GM19043 (cell line): ENCODE measurements around the gene PTK6.

Source experiments
- ATAC-seq: cut with Tn5 transposase; IDR thresholded peaks from one replicate; pipeline ENCODE4 v1.9.1; 2021; ENCODE audit warnings: low read depth; ENCODE audit not compliant: unreplicated experiment

The PTK6 gene

GRCh38 chr20:63545814-63546213, 8.6 kb upstream of the PTK6 start:
- ATAC-seq: no peak

DNA sequence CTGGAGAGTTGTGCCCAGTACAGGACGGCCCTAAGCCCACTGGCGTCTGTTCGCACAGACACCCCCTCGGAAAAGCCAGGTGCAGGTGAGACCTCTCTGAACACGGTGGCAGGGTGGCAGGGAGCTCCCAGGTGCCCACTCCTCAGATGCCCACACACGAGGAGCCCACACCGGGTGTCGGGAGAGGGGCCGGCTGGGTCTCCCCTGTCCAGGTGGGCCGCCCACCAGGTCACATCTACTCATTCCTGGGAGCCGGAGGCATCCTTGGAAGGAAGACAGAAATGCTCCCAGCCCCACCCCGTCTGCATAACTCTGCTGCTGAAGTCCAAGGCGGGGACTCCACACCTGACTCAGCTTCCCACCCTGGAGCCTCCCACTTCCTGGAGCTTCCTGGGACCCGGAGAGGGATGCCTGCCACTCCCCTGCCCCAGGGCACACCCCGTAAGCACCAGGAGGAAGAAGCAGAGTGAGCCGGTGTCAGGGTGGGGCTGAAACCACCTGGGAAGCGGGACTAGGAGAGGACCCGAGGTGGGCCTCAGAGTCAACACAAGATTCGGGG, 7.9 kb upstream of the PTK6 start:
- no peak for ATAC-seq

DNA sequence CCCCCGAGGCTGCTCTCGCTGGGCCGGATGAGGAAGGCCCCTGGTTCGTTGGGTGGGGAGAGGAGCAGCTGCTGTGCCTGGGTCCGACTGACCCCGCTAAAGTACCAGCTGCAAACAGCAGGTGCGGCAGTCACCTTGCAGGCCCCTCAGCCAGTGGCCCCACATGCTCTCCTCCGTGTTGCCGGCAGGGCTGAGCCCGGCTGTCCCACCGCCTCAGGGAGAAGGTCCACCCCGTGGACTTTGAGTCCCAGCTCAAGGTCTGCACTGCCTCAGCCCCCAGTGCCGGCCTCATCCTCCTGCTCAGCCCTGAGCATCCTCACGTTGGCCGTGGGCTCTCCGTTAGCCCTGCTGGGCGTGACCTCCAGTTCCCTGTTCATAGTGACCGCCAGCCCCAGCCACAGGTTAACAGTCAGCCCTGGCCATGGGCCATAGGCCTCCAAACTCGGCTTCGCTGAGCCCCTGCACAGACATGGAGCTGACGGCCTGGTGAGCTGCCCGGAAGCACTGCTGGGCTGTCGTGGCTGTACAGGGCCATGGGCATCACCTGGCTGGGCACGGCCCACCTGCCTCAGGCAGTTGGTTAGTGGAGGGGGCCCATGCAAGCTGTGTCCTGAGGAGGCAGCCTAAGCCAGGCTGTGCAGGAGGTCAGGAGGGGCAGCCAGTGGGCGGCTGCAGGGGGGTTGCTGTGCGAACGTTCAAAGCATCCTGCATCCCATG, 7.2 kb upstream of the PTK6 start:
- no peak for ATAC-seq

GRCh38 chr20:63543733-63544132, 6.6 kb upstream of the PTK6 start:
- no peak for ATAC-seq

DNA sequence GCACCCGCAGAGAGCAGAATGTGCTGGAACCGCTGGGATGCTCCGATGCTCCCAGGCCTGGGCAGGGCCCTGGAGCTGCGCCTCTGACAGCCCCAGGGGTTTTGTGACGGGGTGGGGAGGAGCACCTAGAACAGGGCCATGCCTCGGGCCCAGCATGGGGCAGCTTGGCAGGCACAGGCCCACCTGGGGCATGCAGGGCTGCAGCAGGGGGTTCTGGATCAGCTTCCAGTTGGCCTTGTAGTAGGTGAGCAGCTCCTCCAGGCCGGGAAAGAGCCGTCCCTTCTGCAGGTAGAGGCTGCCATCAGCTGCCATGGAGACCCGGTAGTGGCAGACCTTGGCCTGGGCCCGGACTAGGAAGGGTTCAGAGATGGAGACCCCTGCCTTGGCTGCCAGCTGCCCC, 6.0 kb upstream of the PTK6 start:
- ATAC-seq: no peak

DNA sequence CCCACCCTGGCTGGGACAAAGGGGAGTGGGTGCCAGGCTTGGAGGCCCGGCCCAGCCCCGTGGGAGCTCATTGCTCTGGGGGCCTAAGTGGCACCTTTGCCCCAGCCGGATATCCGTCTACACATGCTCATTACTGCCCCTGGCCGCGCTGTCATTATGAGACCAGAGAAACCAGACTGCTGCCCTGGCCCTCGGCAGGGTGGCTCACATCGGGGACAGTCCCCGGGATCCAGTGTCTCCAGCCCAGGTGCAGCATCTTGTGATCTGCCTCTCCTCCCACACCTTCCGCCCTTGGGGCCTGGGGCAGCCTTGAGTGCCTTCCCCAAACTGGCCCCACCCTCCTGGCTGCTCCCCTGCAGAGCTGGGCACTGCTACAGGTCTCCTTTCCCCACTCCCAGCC, 5.5 kb upstream of the PTK6 start:
- no peak for ATAC-seq

DNA sequence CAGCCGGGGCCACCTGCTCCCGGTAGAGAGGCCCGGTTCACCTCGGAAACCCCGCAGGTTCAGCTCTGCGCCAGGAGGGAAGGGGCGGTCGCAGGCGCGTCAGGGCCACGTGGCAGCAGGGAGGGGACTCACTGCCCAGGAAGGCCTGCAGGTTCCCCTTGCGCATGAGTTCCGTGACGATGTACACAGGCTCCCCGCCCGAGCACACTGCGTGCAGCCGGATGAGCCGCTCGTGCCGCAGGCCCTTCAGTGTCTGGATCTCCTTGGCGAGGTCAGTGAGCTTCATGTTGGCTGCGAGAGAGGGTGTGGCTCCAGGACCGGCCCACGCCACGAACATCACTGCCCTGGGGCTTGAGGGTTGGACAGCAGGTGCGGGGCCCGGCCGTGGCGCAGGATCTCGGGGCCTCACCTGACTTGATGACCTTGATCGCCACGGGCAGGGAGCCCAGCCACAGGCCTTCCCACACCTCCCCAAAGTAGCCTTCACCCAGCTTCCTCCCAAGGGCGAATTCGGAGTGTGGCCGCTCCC, 4.9 kb upstream of the PTK6 start:
- ATAC-seq: no peak

GRCh38 chr20:63541371-63541770, 4.2 kb upstream of the PTK6 start:
- ATAC-seq: no peak

- no peak for ATAC-seq
Observed at GRCh38 chr20:63540417-63541186, 3.4 kb upstream of the PTK6 start.

- no peak for ATAC-seq
Observed at GRCh38 chr20:63539441-63540370, 2.5 kb upstream of the PTK6 start.

DNA sequence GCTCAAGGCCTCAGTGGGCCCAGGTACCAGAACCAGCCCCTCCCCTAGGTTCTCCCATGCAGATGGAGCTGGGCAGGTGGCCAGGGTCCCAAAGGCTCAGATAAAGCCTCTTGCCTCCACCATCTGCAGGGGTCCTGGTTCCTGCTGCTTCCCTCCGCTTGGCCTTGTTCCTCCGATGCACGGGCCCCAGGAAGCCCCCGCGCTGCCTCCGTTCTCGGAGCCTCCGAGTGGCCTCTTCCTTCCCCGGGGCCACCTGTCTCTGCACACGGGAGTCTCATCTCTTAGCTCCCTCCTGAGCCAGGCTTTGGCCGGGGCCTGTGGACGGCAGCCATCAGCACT, 1.9 kb upstream of the PTK6 start:
- ATAC-seq: no peak

- no peak for ATAC-seq
Observed at GRCh38 chr20:63538204-63539091, 1.3 kb upstream of the PTK6 start.

DNA sequence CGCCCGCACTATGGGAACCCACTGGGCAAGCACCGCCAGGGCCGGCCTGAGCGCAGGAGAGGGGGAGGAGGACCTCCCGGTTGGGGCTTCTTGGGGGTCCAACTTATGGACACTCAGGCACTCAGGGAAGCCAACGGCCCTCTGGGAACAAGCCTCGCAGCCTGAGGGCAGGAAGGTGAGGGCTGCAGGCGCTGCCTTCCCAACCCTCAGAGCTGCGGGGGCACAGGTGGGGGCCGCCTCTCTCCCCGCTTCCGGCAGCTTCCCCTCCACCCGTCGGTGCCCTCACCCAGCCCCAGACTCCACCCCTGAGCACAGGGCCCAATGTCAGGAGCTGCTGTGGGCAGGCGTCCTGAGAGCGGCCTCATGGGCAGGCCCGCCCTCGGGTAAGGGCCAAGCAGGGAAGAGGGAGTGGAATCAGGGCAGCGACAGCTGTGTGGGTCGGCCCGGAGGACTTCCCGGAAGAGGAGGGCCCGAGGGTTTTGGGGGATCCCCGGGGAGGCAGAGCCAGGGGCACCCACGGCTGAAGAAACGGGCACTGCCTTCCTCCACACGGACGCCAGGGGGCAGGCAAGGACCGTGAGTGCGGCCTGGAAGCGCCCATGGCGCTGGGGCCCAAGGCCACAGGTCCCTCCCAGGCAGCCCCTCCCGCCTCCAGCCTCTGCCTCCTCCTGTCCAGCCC, 488 bp upstream of the PTK6 start:
- peak; percentile 81 for ATAC-seq

GRCh38 chr20:63536241-63536977, 767 bp downstream of the PTK6 start:
- ATAC-seq: no peak

GRCh38 chr20:63534831-63535651, 2.1 kb downstream of the PTK6 start:
- ATAC-seq: no peak

DNA sequence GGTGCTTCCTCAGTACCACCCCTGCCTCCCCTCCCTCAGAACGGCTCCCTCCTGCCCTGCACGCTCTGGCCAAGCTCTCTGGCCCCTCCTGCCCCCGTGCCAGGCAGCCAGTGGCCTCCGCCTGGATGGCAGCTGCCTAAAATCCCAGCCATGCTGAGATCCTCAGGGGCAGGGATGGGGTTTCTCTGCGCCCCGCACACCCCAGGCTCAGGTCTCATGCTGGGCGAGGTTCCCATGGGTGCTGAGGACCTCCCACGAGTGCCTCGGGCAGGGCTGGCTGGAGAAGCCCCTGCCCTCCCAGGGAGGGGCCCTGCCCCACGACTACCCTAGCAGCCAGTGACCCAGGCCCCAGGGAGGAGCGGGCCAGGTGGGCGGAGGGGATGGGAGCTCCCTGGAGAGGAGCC, 2.7 kb downstream of the PTK6 start:
- ATAC-seq: no peak

- ATAC-seq: no peak
Observed at GRCh38 chr20:63533871-63534393, 3.2 kb downstream of the PTK6 start.
